Measurements from ENCODE around the gene GANC.

Gene GANC

GRCh38 chr15:42363487-42363886, 90.5 kb downstream of the GANC start:
- no peak for TF ChIP-seq PRDM10 (tag by site-specific recombination; IDR thresholded peaks at IDR 0.05)
- Histone ChIP-seq H3K4me1 (ENCODE audit: control insufficient read depth, insufficient read depth, low read length) (no peaks in the 10 kb centered on the region), H3K27ac (ENCODE audit: extremely low read depth, low read depth, low read length) (no peak overlapping the region), H3K9me3 (ENCODE audit: control insufficient read depth, insufficient read depth, low read depth, low read length) (no peaks in the 10 kb centered on the region), H3K36me3 (ENCODE audit: control insufficient read depth in 2 of 2, insufficient read depth in 1 of 2, low read length in 2 of 2) (no peaks in the 10 kb centered on the region), H3K4me3 (ENCODE audit: low read depth, low read length) (no peak overlapping the region)
- CTCF ChIA-PET, result no interaction called here
- POLR2A ChIA-PET, result no interaction called here

GRCh38 chr15:42363942-42364341, 90.9 kb downstream of the GANC start:
- POLR2A ChIA-PET, result no interaction called here
- H3K4me3 ChIP-seq (ENCODE audit: low read depth, low read length), result no peak overlapping the region
- H3K27ac ChIP-seq (ENCODE audit: extremely low read depth, low read depth, low read length), result no peak overlapping the region
- CTCF ChIA-PET, result no interaction called here
- TF ChIP-seq ZBTB1 (tag by site-specific recombination; IDR thresholded peaks at IDR 0.05) (no peak), CTCF (tag by site-specific recombination; IDR thresholded peaks at IDR 0.05) (no peak), ZNF37A (tag by site-specific recombination; IDR thresholded peaks at IDR 0.05) (no peak)
- H3K36me3 ChIP-seq (ENCODE audit: control insufficient read depth in 2 of 2, insufficient read depth in 1 of 2, low read length in 2 of 2), result no peaks in the 10 kb centered on the region
- no peaks in the 10 kb centered on the region for H3K9me3 ChIP-seq (ENCODE audit: control insufficient read depth, insufficient read depth, low read depth, low read length)
- no peaks in the 10 kb centered on the region for H3K4me1 ChIP-seq (ENCODE audit: control insufficient read depth, insufficient read depth, low read length)

- CTCF ChIA-PET, result interaction anchor here (1.2 kb wide), 1 partner anchor 10 kb away, joined by 5 read pairs; no protein-coding TSS in a partner anchor
- Histone ChIP-seq H3K9me3 (ENCODE audit: control insufficient read depth, insufficient read depth, low read depth, low read length) (no peaks in the 10 kb centered on the region), H3K4me1 (ENCODE audit: control insufficient read depth, insufficient read depth, low read length) (no peaks in the 10 kb centered on the region), H3K4me3 (ENCODE audit: low read depth, low read length) (no peak overlapping the region), H3K36me3 (ENCODE audit: control insufficient read depth in 2 of 2, insufficient read depth in 1 of 2, low read length in 2 of 2) (no peaks in the 10 kb centered on the region), H3K27ac (ENCODE audit: extremely low read depth, low read depth, low read length) (no peak overlapping the region)
- TF ChIP-seq ZNF184 (tag by site-specific recombination; IDR thresholded peaks at IDR 0.05) (peak; percentile 51; the same call in 1 of the 2 replicates), MZF1 (tag by site-specific recombination; IDR thresholded peaks at IDR 0.05; ENCODE audit: borderline replicate concordance) (peak; percentile 67; the same call in 1 of the 2 replicates), ZNF112 (tag by site-specific recombination; IDR thresholded peaks at IDR 0.05) (0 out of 2 replicates have a peak, but pooled peaks have one; percentile 31), HOXA7 (CRISPR knock-in tag; IDR thresholded peaks at IDR 0.05; ENCODE audit: borderline replicate concordance) (no peak)
- POLR2A ChIA-PET, result no interaction called here
These were observed 91.5 kb downstream of the GANC start for GRCh38 chr15:42364529-42364928.

GRCh38 chr15:42365921-42366550, 93.0 kb downstream of the GANC start:
- CTCF ChIA-PET, result interaction anchor here (0.6 to 1.2 kb wide), 2 partner anchors 8 to 18 kb away, joined by 5 read pairs; no protein-coding TSS in a partner anchor
- Histone ChIP-seq H3K4me1 (ENCODE audit: control insufficient read depth, insufficient read depth, low read length) (no peaks in the 10 kb centered on the region), H3K4me3 (ENCODE audit: low read depth, low read length) (no peak overlapping the region), H3K9me3 (ENCODE audit: control insufficient read depth, insufficient read depth, low read depth, low read length) (no peaks in the 10 kb centered on the region), H3K27ac (ENCODE audit: extremely low read depth, low read depth, low read length) (no peak overlapping the region), H3K36me3 (ENCODE audit: control insufficient read depth in 2 of 2, insufficient read depth in 1 of 2, low read length in 2 of 2) (no peaks in the 10 kb centered on the region)
- no peak for TF ChIP-seq ZNF549 (tag by site-specific recombination; IDR thresholded peaks at IDR 0.05)
- TF ChIP-seq ZNF350 (tag by site-specific recombination; IDR thresholded peaks at IDR 0.05), result no peak
- no peak for TF ChIP-seq ZSCAN18 (tag by site-specific recombination; IDR thresholded peaks at IDR 0.05)
- no peak for TF ChIP-seq SALL2 (tag by site-specific recombination; IDR thresholded peaks at IDR 0.05; ENCODE audit: borderline replicate concordance)
- TF ChIP-seq ZNF114 (tag by site-specific recombination; IDR thresholded peaks at IDR 0.05), result no peak
- no peak for TF ChIP-seq SP3 (tag by site-specific recombination; IDR thresholded peaks at IDR 0.05)
- no peak for TF ChIP-seq ZNF266 (tag by site-specific recombination; IDR thresholded peaks at IDR 0.05; ENCODE audit: low read depth)
- TF ChIP-seq PRDM4 (tag by site-specific recombination; IDR thresholded peaks at IDR 0.05), result no peak
- no peak for TF ChIP-seq ZNF701 (tag by site-specific recombination; IDR thresholded peaks at IDR 0.05)
- TF ChIP-seq ZNF174 (tag by site-specific recombination; IDR thresholded peaks at IDR 0.05), result no peak
- POLR2A ChIA-PET, result no interaction called here
